LoVo (cell line): ENCODE data around the gene LUZP2.

ENCODE experiments used
- DNase-seq: peaks from one replicate; pipeline ENCODE4 v3.0.0-alpha.2; 2016; ENCODE audit warnings: low spot score

Gene LUZP2

DNA sequence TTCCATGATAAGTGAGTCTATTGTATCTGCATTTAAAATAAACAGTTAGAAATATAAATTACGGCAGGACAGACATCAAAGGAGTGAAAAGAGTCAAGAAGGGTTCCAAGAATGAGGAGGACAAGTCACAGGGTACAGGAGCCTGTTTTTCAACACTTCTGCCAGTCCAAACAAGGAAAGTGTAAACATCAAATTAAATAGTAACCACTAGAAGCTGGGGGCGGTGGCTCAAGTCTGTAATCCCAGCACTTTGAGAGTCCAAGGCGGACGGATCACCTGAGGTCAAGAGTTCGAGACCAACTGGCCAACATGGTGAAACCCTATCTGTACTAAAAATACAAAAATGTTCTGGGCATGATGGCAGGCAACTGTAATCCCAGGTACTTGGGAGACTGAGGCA lies 219.6 kb downstream of the LUZP2 start:
- DNase-seq, result no peak

- DNase-seq, result no peak
Measured at GRCh38 chr11:24723231-24723630, 226.4 kb downstream of the LUZP2 start.

DNA sequence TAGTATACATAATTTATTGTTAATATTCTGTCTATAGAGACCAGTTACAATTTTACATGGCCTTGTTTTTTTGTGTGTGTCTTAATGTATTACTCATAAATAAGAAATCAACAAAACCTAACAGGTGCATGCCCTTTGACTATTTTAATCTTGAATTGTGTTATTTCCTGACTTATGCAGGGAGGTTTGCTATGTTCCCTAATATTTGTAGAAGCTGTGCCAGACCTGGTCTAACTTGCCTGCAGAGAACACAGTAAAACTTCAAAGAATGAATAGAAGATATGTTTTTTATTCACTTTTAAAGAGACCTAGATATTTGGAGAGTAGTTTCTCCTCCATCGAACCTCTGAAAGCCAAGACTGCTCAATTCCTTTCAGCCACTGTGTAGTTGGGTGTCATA lies 234.7 kb downstream of the LUZP2 start:
- DNase-seq, result no peak

GRCh38 chr11:24734742-24735237 lies 237.9 kb downstream of the LUZP2 start:
- DNase-seq, result no peak

DNA sequence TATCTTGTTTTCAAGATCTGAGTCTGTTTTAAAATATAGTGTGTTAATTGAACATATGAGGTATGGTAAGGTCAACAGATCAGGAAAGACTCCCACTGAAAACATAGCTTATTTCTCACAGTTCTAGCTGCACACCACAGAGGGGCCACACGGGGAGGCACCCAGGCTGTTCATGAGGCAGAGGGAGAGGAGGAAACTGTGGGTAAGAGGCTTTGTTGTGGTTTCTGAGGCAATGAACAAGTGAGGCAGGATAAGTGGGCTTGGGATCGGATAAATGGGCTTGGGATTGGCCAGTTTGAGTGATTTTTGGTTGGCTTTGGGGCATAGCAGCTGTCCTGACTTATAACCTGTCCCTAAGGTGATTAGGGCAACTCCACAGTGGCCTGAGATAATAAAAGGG lies 242.1 kb downstream of the LUZP2 start:
- no peak for DNase-seq

DNA sequence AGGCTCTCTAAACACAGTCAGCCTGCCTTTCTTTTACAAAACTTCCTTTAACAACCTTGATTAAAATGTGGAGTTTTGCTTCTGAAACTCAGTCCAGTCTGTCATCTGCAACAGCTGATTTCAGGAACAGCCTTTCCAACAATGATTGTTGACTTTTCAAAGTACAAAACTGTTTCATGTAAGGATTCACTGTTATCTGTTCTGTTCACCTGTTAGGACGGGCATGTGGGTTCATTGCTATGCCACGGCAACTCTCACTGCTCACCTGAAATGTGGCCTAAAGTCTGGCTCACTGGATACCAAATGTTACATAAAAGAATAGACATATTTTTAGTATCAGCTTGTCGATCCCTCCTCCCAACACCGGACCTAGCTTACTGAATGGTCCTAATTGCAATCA lies 242.8 kb downstream of the LUZP2 start:
- DNase-seq, result no peak

- no peak for DNase-seq
Measured at GRCh38 chr11:24747275-24748251, 250.7 kb downstream of the LUZP2 start.

DNA sequence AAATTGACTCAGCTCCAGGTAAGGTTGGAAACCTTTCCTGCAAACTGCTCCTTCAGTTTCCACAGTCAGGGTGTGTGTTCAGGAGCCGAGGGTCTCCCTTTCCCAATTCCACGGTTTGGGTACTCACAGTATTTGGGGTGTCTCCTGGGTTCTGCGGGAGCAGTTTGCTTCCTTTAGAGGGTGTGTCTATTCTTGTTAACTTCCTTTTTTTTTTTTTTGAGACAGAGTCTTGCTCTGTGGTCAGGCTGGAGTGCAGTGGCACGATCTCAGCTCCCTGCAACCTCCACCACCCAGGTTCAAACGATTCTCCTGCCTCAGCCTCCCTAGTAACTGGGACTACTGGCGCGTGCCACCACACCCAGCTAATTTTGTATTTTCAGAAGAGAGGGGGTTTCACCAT lies 251.4 kb downstream of the LUZP2 start:
- no peak for DNase-seq

DNA sequence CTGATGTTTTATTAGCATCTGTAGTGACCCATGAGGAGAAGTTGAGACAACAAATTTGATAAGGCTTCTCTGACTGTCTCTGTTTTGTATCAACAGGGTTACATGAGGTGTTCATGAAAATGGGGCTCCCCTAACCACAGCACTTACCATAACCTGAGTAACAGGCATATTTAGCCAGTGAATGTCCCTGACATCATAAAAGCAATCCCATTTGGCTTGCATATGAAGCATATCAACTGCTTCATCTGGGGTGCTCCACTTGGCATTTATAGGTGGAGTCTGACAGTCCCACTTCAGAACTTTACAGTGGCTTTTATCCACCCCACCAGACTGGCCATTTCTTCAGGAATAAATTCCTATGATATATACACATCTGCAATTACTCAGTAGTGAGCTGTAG lies 257.6 kb downstream of the LUZP2 start:
- DNase-seq, result no peak

- DNase-seq, result no peak
Measured at GRCh38 chr11:24755260-24755839, 258.5 kb downstream of the LUZP2 start.

DNA sequence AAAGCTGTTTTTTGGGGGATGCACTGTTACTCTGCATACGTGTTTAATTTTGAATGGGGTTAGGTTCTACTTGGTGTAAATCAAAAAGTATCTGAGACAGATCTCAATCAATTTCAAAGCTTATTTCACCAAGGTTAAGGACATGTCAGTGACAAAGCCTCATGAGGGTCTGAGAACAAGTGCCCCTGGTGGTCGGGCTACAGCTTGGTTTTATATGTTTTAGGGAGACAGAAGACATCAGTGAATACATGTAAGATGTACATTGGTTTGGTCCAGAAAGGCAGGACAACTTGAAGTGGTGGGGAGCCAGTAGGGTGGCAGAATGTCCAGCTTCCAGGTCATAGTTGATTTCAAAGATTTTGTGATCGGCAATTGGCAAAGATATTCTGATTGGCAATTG lies 262.9 kb downstream of the LUZP2 start:
- DNase-seq, result no peak

GRCh38 chr11:24760681-24761080 lies 263.8 kb downstream of the LUZP2 start:
- no peak for DNase-seq

GRCh38 chr11:24762076-24762475 lies 265.2 kb downstream of the LUZP2 start:
- no peak for DNase-seq

- DNase-seq, result no peak
Measured at GRCh38 chr11:24767411-24767810, 270.6 kb downstream of the LUZP2 start.

DNA sequence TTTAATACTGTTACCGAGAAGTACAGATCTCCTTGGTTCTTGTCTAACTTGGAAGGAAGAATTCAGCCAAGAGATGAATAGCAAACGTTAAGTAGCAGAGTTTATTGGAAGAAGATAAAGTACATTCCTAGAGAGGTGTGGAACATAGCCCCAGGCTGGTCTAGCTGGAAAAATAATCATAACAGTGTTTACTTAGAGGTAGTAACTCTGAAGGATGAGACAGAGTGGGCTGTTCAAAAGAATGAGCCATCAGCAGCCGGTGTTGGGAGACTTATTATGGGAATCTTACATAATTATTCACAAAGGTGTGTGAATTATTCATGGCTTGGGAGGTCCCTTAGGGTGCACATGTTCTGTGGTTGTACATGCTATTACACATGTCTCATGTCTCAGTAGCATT lies 276.5 kb downstream of the LUZP2 start:
- no peak for DNase-seq

DNA sequence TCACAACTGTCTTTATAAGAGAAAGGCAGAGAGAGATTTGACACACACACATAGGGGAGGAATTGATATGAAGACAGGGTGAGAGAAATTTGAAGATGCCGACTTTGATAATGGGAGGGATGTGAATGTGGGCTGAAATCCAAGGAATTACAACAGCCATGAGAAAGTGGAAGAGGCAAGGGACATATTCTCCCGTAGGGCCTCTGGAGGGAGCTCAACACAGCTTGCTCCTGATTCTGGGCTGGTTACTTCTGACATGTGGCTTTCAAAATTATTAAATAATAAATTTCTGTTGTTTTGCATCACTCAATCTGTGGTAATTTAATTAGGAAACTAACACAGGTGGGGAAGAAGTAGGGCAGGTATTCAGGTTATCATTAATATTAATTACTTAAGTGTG lies 282.9 kb downstream of the LUZP2 start:
- DNase-seq, result no peak

- DNase-seq, result no peak
Measured at GRCh38 chr11:24781288-24781687, 284.4 kb downstream of the LUZP2 start.

DNA sequence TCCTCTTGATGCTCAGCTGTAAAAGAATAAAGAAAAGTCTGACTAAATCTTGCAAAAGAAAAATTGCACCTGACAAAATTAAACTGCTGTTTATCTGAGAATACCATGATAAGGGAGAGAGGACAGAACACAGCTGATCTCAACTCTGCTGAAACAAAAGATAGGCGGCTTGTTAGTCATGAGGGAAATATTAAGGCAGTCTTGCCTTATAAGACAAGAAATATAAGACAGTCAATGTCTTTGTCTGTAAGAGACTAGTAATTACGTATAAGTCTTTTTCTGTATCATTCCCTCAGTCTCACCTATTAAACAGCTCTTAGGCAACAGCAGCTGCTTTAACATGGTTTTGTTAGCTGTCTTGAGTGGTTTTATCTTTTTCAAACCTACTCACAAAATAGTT lies 296.6 kb downstream of the LUZP2 start:
- no peak for DNase-seq

- no peak for DNase-seq
Measured at GRCh38 chr11:24794064-24794463, 297.2 kb downstream of the LUZP2 start.

DNA sequence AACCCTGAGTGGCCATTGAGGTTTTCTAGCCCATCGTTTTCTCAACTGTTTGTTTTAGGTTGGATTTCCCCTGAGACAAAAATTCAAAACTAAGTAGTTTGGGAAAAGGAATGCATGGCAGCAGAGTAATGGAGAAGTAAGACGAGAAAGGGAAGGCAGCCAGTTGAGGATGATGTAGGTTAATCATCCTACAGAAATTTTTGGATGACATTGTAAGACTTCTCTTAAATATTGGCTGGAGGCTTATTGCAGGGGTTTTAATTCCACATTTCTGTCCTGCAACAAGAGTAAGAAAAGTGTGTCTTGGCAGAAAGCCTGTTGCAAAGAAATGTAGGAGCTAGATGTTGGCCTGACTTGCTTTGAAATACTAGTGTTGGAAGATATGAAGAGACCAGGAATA lies 308.8 kb downstream of the LUZP2 start:
- DNase-seq, result no peak

DNA sequence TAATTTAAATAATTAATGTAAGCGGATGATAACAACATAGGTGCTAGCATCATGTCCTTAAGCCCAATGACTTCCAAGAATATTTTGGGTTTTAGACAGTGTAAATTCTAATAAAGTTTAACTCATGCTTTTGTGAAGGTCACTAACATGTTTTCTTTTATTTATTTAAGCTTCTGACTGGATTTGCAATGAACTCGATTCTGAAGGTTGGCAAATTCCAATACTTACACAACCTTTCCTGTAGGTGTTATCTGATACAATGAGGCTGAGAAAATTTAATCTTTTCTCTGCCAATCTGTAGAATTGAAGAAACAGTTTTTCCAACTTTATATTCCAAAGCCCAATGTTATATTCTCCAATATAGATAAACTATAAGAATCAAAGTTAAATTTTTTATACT lies 311.3 kb downstream of the LUZP2 start:
- no peak for DNase-seq

GRCh38 chr11:24819006-24819405 lies 322.2 kb downstream of the LUZP2 start:
- DNase-seq, result no peak

DNA sequence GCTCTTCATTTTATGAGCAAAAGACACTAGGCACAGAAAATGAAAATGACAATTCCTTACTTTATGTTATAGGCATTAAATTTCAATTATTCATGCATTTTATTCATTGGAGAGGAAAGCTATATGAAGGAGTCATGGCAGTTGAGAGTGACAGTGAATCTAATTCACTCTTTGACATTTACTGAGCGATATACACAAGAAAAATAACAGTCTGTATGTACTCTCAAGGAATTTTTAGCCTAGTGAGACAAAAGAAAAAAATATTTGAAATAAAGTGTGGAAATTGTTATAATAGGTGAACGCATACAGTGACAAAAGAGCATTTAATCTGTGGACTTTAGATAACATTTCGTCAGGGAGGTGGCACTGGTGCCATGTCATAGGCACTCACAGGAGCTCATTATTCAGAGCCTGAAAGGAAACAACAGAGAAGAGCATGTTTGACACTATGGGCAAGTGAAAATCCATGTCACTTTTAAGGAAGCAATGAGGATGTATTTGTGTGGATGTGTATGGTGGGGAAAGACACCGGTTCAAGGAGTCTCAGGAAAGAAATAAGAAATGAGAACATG lies 323.1 kb downstream of the LUZP2 start:
- DNase-seq, result no peak
